Activated CD4-positive, CD25-positive, alpha-beta regulatory T cell (primary cell): ENCODE results near the gene F11R.
"Not testable (repeated sequence)": the region's sequence is repeated elsewhere in the genome, so short reads cannot be mapped to it uniquely, and the experiment has no call there.

Experiments
- DNase-seq, 4 experiments: peaks; one replicate each; lab custom pipeline; 2025; lab: John Stamatoyannopoulos, UW

The F11R gene

DNA sequence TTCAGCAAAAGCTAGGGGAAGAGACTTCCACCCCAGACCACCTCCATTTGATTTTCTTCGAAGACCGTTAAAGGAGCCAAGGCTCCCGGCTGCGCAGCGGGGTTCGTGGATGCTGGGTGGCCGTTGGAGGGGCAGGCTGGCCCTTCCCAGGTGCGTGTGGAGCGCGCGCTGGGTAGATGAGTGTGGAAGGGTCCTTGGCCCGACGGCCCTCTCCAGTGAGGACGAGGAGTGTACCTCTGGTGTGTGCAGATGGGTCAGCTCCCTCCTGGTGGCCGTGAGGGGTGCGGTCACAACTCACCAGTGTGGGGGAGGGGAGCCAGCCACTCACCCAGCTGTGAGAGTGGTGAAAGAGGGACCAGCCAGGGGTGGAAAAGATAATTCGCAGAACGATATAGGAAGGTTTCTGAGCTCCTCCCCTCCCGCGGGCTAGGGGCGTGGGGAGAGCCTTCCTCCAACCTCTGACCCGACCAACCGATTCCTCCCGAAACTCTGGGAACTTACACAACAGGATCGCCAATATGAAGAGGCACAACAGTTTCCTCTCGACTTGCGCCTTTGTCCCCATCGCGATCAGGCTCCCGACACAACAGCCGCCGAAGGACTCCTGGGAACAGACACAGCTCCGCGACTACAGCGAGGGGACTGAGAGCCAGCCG is at the start of gene F11R:
Gene F11R (minus strand): TSS at position 644 of the 656 bp plus-strand sequence. CDS start 79 bp downstream, at position 565.
- DNase-seq = peak in 1 of 4 experiments; percentile 14

DNA sequence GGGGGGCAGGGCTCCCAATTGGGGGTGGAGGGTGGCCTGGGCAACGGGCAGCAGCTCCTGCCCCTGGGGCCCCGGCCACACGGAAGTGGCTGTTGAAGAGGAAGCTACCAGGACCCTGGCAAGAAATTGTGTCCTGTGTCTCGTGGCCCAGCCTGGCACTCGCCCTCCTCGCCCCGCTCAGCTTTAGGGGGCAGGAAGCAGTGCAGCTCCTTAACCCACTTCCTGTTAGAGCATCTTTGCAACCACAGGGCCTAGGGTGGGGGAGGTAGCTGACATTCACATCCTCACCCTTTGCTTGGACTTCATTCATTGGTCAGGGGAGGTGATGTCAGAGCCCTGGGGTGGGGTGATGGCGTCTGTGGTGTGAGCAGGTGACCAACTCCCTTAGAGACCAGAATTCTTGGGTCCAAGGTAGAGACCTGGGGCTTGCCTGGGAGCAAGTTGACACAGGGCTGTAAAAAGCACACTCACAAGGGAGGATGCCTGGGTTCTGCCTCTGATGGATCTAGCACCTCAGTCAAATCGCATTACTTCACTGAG is 48.8 kb upstream of the F11R start, which contains the start of gene ARHGAP30:
Gene ARHGAP30 (minus strand): TSS at position 161 of the 540 bp plus-strand sequence. CDS start 267 bp downstream, outside the sequence.
- peak; percentile 43 to 81 (median 64) for DNase-seq

- no peak for DNase-seq
These were observed 48.3 kb upstream of the F11R start for GRCh38 chr1:161069241-161069640.

GRCh38 chr1:161068306-161069234 is 47.6 kb upstream of the F11R start:
- DNase-seq = peak; percentile 32 to 61 (median 54)

DNA sequence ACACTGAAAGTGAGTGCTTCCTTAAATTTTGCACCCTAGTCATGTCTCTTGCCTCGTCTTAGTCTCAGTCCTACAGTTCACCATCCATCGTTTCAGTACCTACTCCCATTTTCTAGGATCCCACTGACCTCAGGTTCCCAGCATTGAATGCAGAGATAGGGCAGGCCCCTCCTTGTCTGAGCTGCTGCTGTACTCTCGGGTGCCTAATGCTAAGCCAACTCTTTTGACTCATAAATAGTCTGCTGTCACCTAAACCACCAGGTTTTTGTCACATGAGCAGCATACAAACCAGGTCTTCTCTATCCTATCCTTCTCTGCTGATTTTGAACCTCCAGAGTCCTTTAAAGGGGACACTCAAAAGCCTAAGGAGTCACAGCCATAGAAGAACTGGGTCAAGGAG is 45.7 kb upstream of the F11R start:
- no peak for DNase-seq

GRCh38 chr1:161065681-161066080 is 44.7 kb upstream of the F11R start:
- DNase-seq = not testable (repeated sequence)

DNA sequence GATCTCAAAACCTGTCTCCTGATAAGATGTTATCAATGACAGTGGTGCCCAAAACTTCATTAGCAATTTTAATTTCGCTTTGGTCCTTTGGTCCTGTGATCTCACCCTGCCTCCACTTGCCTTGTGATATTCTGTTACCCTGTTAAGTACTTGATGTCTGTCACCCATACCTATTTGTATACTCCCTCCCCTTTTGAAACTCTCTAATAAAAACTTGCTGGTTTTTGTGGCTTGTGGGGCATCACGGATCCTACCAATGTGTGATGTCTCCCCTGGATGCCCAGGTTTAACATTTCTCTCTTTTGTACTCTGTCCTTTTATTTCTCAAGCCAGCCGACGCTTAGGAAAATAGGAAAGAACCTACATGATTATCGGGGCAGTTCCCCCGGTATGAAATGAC is 43.0 kb upstream of the F11R start:
- DNase-seq = not testable (repeated sequence)

GRCh38 chr1:161061419-161061818 is 40.5 kb upstream of the F11R start:
- DNase-seq = no peak

- no peak for DNase-seq
These were observed 38.3 kb upstream of the F11R start for GRCh38 chr1:161059293-161059692.

GRCh38 chr1:161054805-161055204 is 33.9 kb upstream of the F11R start:
- no peak for DNase-seq

DNA sequence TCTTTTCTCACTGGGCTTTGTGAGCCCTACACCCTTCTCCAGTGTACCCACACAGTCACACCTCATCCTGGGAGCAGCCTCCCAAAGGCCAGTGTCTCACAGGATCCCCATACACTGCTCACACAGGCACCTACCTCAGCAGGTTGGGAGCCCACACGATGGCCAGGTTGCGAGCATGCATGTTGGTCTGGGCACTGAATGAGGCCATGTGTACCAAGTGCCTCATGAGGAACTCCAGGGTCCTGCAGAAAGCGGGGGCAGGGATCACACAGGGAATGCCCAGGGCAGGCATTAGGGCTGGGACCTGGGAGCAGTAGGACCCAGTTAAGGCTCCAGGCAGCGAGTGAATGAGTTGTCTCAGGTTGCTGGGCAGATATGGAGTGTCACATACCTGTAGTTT is 33.3 kb upstream of the F11R start:
- DNase-seq = no peak

DNA sequence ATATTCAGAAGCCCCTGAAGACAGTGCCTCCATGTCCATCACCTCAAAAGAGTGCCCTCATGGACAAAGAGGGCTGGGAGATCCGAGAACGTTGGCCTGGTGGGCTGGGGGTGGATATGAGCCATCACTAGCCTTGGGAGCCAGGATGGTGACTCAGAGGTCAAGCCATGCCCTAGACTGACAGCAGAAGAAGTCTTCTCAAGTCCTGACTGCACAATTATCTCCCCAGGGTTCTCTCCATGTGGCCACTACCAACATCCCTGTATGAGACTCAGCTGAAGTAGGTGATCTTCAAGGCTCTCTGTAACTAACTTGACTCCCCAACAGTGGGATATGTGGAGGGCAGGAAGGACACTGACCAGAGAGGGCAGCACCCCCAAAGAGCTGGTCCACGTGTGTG is 31.9 kb upstream of the F11R start:
- DNase-seq = no peak

- no peak for DNase-seq
These were observed 30.3 kb upstream of the F11R start for GRCh38 chr1:161051219-161051618.

DNA sequence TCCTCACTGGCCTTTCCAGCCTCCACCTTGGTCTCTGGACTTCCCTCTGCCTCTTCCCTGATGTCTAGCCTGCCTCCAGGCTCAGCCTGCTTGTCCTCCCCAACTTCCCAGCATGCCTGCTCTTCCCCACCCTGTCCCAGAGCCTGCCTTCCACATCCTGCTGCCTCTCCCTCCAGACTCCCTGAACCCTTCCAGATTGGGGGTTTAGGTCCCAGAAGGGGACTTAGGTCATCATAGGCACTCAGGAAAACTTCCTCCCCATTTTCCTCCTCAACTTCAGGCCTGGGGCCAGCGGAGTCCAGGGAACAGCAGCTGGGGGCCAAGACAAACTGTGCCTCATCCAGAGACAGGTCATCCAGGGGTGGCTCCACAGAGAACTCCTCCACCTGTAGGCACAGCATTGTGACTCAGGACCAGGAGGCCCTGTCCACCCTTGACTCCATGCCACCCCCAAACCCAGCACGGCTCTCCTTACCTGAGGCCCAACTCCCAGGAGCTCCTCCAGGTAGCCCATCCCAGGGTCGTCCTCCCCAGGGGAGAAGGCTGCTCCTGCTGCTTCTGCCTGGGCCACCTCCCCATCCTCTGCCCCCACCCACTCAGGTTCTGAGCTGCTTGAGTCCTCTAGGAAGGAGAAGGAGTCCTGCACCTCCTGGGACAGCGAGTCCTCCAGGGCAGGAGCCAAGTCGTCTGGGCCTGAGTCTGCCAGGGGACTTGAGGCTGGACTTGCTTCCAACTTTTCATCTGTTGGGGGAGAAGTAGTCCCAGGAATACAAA is 28.2 kb upstream of the F11R start:
- no peak for DNase-seq

GRCh38 chr1:161047436-161048420 is 26.8 kb upstream of the F11R start:
- DNase-seq = no peak

GRCh38 chr1:161046605-161047228 is 25.8 kb upstream of the F11R start:
- DNase-seq = no peak

- peak; percentile 75 to 86 (median 82) for DNase-seq
These were observed 25.0 kb upstream of the F11R start, which contains the start of gene USF1 for GRCh38 chr1:161045736-161046604. Gene USF1 (minus strand): TSS chr1:161045977. CDS start chr1:161043275, 2,702 bp downstream.

- DNase-seq = peak in 2 of 4 experiments; percentile 10 to 27
These were observed 24.2 kb upstream of the F11R start for GRCh38 chr1:161044908-161045735.
